GM18907 (cell line): ENCODE results near the gene MPP1.

Experiments
- ATAC-seq: cut with Tn5 transposase; IDR thresholded peaks from one replicate; pipeline ENCODE4 v1.9.1; 2021; ENCODE audit warnings: mild to moderate bottlenecking, moderate library complexity; ENCODE audit not compliant: unreplicated experiment

The MPP1 gene

GRCh38 chrX:154776753-154777152, 28.5 kb downstream of the MPP1 start:
- ATAC-seq, result no peak

GRCh38 chrX:154775419-154776349, 29.6 kb downstream of the MPP1 start:
- ATAC-seq, result no peak

GRCh38 chrX:154774622-154775021, 30.7 kb downstream of the MPP1 start:
- ATAC-seq, result no peak

GRCh38 chrX:154762537-154763296, 42.6 kb downstream of the MPP1 start, which contains the start of gene DKC1:
Gene DKC1 (plus strand): TSS chrX:154762864. CDS start chrX:154762966, 102 bp downstream.
- ATAC-seq, result peak; percentile 83

GRCh38 chrX:154761977-154762536, 43.2 kb downstream of the MPP1 start:
- ATAC-seq, result no peak

- ATAC-seq, result no peak
These were observed 46.6 kb downstream of the MPP1 start for GRCh38 chrX:154758696-154759095.

GRCh38 chrX:154751669-154752271, 53.5 kb downstream of the MPP1 start:
- no peak for ATAC-seq

GRCh38 chrX:154751203-154751668, 54.0 kb downstream of the MPP1 start:
- ATAC-seq, result no peak

- ATAC-seq, result peak; percentile 49
These were observed 54.7 kb downstream of the MPP1 start, which contains the start of gene GAB3 for GRCh38 chrX:154750301-154751202. Gene GAB3 (minus strand): TSS chrX:154751077. CDS start chrX:154751025, 52 bp downstream.

- no peak for ATAC-seq
These were observed 55.4 kb downstream of the MPP1 start for GRCh38 chrX:154749856-154750255.

GRCh38 chrX:154748712-154749339, 56.5 kb downstream of the MPP1 start:
- peak; percentile 59 for ATAC-seq

- no peak for ATAC-seq
These were observed 62.7 kb downstream of the MPP1 start for GRCh38 chrX:154742613-154743012.

- no peak for ATAC-seq
These were observed 65.3 kb downstream of the MPP1 start for GRCh38 chrX:154739952-154740465.

GRCh38 chrX:154738011-154738738, 67.1 kb downstream of the MPP1 start:
- no peak for ATAC-seq

GRCh38 chrX:154737136-154737535, 68.1 kb downstream of the MPP1 start:
- no peak for ATAC-seq

- ATAC-seq, result no peak
These were observed 69.4 kb downstream of the MPP1 start for GRCh38 chrX:154735695-154736393.

GRCh38 chrX:154734061-154734781, 71.1 kb downstream of the MPP1 start:
- no peak for ATAC-seq
